CD4-positive, alpha-beta T cell treated with Interleukin-15 for 4 hours (primary cell): ENCODE measurements around the gene MYCBP2.
"Not testable (repeated sequence)": the region's sequence is repeated elsewhere in the genome, so short reads cannot be mapped to it uniquely, and the experiment has no call there.

ENCODE experiments used
- DNase-seq: peaks from one replicate; pipeline ENCODE4 v3.0.0-alpha.2; 2020; ENCODE audit warnings: low spot score

MYCBP2 gene

DNA sequence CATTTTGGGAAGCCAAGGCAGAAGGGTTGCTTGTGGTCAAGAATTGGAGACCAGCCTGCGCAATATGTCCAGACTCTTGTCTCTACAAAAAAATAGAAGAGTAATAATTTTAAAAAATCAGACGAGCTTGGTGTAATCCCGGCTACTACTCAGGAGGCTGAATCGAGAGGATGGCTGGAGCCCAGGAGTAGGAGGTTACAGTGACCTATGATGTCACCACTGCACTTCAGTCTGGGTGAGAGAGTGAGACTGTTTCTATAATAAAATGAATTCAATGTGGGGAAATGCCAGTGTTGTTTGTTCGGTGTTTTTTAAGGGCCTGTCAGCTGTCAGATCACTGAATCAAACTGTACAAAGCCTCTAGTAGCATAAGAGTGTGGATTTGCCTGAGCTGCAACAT is 298.7 kb downstream of the MYCBP2 start:
- no peak for DNase-seq

DNA sequence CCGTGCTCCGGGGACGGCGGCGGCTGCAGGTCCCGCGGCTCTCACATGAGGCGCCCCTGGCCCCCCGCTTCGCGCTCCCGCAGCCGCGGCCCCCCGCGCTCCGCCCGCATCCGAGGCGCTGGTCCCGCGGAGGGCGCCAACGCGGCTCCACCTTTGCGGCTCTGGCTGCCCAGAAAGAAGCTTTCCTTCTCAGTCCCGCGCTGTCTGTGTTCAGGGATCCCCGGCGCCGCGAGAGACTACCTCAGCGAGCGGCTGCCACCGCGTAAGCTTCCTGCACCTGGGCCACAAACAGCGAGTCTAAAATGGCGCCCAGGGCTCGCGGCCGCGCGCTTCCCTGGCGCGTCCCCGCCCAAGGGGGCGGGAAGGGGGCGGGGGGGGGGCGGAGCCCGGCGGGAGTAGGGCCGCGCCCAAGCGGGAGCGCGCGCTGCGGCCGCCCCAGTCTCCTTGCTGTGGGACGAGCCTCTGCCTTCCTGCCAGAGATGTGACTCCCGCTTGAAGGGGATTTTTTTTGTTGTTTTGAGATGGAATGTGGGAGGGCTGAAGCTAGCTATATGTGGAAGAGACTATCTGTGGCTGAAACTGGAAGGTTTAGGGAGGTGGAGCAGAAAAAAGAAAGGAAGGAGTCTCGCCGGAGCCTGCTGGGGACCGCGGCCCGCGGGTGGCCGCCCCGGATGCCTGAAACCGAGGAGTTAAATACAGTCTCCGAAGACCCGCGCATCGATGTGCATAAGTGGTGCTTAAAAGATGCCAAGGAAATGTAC is 299.9 kb downstream of the MYCBP2 start, which contains the start of gene FBXL3:
FBXL3 (minus strand) TSS at position 299 of the 761 bp plus-strand sequence. CDS start 5,299 bp downstream, outside the sequence.
- peak; percentile 86 for DNase-seq

DNA sequence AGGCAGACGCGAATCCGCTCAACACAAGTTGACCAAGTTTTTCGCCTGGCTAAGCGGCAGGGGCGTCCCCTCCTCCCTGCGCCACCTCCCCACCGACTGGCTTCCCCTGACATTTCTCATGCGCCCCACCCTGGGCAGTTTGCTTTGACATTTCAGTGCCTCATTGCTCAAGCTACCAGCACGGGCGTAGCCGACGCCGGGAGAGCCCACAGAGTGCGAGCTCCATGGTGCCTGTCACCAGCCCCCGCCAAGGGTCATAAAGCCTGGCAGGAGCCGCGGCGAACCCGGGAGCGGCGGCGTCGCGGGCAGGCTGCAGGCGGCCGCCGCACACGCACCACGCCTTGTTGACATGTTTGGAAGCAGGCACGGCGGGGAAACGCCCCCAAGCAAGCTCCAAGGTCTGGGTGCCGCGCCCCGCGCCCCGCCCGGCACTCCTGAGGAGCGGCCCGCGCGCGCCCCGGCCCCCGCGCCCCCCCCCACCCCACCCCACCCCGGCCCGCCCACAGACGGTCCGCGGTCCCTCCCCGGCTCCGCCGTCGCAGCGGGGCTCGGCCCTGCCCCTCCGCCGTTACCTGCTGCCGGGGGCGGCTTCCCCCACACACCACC is 300.5 kb downstream of the MYCBP2 start:
- DNase-seq = peak; percentile 79

DNA sequence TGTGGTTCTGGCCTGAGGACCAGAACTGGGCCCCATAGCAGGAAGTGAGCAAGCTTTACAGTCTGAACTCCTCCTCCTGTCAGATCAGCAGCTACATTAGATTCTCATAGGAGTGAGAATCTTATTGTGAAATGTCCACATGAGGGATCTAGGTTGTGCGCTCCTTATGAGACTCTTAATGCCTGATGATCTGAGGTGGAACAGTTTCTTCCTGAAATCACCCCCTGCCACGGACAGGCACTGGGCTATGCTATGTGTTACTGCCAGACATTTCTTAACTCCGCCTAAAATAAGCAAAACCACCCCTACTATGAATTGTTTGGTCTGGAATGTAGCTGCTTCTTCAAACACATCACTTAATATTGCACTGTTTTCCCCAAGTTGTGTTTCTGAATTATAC is 304.6 kb downstream of the MYCBP2 start:
- no peak for DNase-seq

GRCh38 chr13:77019756-77020155 is 307.1 kb downstream of the MYCBP2 start:
- DNase-seq = no peak

DNA sequence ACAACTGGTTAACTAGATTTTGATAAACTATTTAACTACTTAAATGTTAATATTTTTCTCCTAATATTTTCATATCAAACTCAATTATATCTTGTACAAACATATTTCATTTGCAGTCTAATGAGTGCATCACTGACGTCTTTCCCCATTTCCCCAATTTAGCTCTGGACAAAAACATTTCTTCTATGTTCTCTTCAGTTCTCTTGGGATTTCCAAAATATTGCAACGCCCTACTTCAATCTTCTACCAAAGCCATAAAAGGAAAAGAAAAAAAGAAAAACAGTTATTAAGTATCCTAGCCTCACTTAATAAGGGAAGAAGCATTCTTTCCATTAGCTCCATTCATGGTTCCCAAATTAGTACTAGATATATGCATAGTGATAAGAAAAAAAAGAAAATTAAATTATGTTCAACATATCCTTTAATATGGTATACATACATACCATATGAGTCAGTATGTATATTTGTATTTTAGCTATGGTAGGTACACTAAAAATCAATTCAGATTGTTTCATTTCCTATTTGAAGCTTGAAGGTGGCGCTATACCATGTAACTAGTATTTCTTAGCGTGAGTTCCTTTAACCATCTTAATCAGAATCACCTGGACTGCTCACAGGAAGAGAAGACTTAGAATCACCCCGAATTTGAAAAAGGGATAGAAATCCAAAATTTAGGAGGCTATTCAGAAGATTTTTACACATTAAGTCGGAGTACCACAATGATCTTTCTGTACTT is 309.8 kb downstream of the MYCBP2 start:
- no peak for DNase-seq

- no peak for DNase-seq
These were observed 310.6 kb downstream of the MYCBP2 start for GRCh38 chr13:77016251-77016812.

DNA sequence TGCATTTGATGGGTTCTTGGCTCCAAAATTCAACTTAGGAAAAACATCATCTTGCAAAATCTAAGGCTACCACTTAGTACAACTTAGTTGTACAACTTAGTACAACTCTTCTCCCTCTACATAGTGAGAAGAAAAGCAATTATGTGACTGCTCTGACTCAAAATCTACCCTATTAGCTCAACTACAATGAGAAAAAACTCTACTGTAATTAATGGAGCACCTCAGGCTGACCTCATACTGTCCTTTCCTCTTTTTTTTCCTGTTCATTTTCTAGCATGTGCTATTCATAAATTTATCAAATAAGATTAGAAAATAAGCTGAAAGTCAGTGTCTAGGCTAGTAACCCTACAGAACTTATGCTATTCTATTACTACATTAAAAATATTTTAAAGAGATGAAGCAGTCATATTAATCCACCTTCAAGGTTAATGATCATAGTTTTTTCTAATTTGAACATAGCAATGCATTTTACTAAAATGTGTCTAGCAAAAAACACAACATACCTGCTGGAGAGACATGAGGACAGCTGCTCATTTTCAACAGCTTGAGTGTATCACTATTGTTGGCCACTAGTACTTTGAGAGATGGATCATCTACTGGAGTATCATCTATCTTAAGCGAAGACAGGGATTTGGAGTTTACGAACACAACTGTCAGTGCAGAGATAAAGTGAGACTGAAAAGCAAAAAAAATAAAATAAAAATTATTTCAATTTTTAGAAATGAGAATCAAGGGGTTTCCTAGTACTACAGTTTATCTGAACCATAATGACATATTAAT is 311.8 kb downstream of the MYCBP2 start:
- DNase-seq = no peak

DNA sequence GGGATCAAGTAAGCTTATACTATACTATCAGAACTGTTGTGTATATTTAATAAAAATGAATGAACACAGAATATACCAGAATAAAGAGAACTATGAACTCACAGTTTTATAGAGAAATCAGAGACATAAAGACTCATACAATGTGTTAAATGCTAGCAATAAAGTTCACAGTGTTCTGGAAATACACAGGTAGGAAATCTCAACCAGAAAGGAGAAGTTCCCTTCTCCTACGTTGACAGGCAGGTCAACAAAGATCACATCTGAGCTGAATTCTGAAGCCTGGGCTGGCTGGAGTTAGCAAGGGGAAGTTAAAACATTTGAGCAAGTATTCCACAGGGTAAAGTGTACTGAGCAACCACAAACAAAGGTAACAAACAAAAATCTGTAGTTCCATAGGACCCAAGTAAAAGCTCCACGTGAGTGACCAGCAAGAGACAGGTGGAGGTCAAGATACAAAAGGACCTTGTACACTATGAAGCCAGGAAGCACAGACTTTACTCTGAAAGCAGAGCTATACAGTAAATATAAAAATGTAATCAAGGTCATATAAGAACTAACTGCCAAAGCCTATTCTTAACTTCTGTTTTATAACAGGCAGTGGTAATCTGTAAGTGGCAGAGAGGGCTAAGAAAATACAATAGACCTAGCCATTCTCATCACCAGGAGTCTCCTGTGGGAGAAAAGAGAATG is 312.9 kb downstream of the MYCBP2 start:
- no peak for DNase-seq

DNA sequence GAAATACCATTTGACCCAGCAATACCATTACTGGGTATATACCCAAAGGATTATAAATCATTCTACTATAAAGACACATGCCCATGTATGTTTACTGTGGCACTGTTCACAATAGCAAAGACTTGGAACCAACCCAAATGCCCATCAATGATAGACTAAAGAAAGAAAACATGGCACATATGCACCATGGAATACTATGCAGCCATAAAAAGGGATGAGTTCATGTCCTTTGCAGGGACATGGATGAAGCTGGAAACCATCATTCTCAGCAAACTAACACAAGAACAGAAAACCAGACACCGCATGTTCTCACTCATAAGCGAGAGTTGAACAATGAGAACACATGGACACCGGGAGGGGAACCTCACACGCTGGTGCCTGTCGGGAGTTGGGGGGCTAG is 317.2 kb downstream of the MYCBP2 start:
- DNase-seq = not testable (repeated sequence)

- DNase-seq = peak; percentile 30
These were observed 317.9 kb downstream of the MYCBP2 start for GRCh38 chr13:77009011-77009410.

DNA sequence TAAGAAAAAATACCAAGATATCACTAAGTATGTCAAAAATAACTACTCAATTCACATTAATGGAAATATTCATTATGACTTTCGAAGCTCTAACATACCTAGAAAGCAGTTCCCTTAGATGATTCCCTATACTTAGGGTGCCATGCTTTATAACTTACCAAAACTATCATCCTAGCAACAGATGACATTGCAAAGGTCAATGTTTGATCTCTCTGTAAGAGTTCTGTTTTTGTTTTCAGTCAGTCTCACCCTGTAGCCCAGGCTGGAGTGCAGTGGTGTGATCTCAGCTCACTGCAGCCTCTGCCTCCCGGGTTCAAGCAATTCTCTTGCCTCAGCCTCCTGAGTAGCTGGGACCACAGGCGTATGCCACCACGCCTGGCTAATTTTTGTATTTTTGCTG is 318.6 kb downstream of the MYCBP2 start:
- DNase-seq = not testable (repeated sequence)

- DNase-seq = no peak
These were observed 324.2 kb downstream of the MYCBP2 start for GRCh38 chr13:77002590-77003190.

DNA sequence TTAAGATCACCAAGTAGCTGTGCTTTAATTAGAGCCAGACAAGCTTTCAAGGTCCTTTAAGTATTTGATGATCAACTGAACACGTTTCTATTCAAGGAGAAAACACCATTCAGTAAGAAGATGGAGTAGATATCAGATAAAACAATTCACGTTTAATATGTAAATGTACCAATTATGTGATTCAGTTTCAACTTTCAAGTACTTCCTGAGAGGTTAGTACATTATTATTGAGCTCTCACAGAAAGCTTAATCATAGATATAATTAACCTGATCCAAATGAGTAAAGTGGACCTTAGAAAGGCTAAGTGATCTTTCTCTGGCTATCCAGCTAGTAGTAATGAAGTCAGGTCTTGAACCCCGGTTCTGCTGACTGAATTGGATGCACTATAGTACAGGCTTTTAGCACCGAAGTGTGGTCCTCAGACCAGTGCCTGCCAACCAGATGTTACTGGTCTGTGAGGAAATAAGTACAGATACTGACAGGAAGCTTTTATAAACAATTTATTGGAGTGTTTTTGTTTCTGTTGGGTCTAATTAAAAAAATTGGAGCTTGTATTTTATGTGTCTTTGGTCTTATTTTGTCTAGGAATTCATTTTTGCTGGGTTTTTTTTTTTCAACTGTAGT is 324.8 kb downstream of the MYCBP2 start:
- DNase-seq = no peak

GRCh38 chr13:77001540-77001939 is 325.4 kb downstream of the MYCBP2 start:
- DNase-seq = no peak

DNA sequence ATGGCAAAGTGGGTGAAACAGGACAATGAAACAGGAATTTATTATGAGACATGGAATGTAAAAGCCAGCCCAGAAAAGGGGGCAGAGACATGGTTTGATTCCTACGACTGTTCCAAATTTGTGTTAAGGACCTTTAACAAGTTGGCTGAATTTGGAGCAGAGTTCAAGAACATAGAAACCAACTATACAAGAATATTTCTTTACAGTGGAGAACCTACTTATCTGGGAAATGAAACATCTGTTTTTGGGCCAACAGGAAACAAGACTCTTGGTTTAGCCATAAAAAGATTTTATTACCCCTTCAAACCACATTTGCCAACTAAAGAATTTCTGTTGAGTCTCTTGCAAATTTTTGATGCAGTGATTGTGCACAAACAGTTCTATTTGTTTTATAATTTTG is 326.4 kb downstream of the MYCBP2 start:
- no peak for DNase-seq
